ENCODE measurements around the gene NTM.

Gene NTM

GRCh38 chr11:131499199-131499598 is 128.8 kb downstream of the NTM start:
- DNase-seq (ENCODE audit: low spot score): no peak

GRCh38 chr11:131503017-131503416 is 132.6 kb downstream of the NTM start:
- DNase-seq (ENCODE audit: low spot score): no peak

DNA sequence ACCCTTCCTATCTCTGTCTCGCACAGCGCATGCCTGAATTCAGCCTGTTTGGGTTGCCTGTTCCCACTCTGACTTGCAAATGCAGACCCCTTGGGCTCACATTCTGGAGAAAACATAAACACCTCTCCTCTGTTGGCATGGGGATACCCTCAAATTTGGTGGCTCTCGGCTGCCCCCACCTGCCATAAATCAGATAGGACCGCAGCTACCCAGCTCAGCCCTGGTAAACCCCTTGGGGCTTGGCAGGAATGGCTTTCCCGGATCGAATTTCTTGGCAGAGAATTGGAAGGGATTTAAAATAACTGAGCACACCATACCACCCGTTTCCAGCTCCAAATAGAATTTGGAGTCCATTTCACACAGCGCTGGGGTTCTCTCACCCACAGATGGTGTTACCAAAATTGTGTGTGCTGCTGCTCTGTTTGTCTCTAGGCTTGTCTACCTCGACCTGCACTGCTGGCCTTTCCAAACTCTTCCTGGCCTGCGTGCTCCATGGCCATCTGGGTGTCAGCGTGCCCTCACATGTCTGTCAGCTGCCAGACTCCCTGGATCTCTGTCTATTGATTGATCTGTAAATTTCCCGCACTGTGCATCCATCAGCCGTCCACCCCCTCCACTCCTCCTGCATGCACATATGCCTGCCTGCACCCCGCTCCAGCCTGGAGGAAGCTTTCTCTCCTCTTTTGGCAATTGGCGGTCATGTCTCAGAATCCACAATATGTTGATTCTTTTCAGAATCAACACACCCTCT is 134.0 kb downstream of the NTM start:
- no peak for DNase-seq (ENCODE audit: low spot score)

DNA sequence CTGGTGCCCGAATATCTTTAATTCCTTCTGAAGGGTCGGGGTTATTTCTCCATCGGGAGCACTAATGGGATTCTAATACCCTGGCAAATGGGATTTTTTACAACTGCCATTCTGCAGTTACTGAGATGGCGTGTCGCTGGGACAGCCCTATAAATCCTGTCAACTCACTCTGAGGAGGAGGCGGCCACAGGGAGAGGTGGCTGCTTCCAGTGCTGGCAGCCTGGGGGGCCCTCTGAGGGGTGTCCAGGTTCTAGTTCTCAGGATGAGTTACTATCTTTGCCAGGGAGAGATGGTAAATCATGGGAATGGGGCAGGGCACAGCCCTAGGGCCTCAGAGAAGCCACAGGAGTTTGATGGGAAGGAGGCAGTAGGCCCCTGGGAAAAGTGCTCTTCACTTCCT is 135.9 kb downstream of the NTM start:
- no peak for DNase-seq (ENCODE audit: low spot score)

DNA sequence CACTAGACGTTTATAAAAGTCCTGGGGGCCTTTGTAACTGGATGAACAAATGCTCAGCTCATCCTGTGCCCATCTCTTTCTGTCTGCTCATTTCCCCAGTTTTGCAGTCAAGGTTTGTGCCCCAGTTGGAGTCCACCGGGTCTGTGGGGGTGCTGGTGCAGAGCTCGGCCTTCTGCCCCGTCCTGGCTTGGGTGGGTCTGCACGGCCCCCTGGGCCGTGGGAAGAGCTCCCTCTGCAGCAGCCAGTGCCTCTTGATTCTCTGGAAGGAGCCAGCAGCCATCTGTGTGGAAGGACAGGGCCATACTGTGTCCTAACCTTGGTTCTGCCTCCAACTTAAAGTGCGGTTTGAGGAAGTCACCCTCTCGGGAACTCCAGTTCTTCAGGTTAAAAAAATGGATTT is 140.2 kb downstream of the NTM start:
- DNase-seq (ENCODE audit: low spot score): no peak

- DNase-seq (ENCODE audit: low spot score): no peak
Measured at GRCh38 chr11:131511794-131512193, 141.4 kb downstream of the NTM start.

DNA sequence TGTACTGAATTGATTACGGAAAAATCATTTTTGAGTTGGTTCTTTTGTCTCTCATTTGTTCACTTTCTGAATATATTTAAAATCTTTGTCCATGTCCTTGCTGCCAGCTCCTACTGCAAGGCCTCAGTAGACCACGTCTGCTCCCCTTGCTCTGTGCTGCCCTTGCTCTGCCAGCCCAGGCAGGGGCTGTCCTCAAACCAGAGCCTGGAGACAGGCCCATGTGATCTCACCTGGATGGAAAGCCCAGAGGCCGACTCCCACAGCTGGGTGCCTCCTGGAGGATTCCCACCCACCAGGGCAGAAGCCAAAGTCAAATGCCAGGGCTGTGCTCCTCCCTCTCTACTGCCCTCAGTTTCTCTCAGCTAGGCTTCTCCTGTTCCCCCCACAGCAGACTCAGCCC is 141.8 kb downstream of the NTM start:
- DNase-seq (ENCODE audit: low spot score): no peak

GRCh38 chr11:131514062-131514461 is 143.6 kb downstream of the NTM start:
- no peak for DNase-seq (ENCODE audit: low spot score)

GRCh38 chr11:131518305-131518838 is 148.0 kb downstream of the NTM start:
- no peak for DNase-seq (ENCODE audit: low spot score)

DNA sequence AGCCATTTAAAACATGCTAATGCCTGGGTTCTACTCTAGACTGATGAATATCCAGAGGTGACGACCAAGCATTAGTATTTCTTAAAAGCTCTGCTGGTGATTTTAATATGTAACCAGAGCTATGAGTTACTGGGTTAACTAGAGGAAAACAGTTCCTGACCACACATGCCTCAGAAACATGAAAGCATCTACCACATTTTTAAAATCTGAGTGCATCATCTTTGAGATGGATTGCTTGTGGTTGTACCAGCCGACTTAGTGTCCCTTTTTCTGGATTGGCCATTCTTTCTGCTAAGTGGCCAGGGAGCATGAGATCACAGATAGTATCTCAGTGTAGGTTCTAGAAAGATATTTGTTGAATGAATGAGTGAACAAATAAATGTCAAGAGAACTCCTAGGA is 152.4 kb downstream of the NTM start:
- DNase-seq (ENCODE audit: low spot score): no peak

GRCh38 chr11:131530407-131530806 is 160.0 kb downstream of the NTM start:
- no peak for DNase-seq (ENCODE audit: low spot score)

GRCh38 chr11:131533149-131533548 is 162.7 kb downstream of the NTM start:
- DNase-seq (ENCODE audit: low spot score): no peak

DNA sequence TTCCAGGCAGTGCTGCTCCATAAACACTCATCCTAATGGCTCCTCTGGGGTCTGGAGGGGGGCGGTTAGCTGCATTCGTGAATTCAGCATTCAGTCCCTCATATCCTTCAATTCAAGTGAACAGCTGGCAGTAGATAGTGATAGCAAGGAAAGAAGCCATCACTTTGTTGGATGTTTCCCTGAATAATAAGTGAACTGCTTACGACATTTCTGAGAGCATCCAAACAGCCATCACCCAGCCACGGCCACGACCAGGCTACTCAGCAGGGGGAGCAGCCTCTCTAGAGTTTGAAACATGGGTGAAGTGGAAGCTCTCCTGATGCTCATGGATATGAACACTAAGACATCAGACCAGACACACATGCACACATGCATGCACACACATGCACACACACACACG is 163.6 kb downstream of the NTM start:
- DNase-seq (ENCODE audit: low spot score): no peak

DNA sequence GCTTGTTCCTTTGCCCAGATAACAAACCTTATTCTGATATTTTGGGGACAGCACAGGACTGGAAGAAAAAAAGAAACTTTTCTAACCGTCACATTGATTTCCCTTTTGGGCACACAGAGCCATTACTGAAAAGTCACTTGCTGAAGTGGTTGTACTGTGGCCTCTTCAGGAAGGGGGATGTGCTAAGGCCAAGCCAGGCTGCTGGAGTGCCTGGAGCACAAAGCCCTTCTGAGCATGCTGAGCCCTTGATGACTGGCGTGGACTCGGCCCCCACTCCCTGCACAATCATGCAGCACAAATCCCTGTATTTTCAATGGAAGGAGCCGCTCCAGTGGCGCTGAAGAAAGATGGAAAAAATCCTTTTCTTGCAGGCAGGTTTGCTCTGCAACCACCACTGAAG is 164.2 kb downstream of the NTM start:
- no peak for DNase-seq (ENCODE audit: low spot score)

DNA sequence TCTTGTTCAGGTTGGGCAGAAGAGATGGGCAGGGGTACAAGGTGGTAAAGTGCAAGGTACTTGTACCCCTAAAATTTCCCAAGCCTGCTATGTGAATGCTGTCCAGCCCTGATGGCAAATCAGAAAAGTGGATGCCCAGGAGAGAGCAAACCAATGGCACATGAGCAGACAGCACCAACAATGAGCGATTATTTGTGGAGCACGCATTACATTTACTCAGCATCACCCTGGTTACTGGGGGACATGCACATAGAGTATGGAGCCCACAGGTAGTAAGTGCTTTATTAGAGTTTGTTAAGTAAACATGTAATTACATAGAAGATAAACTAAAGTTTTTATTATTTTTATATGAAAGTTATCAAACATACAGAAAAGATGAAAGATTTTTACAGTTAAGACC is 165.7 kb downstream of the NTM start:
- no peak for DNase-seq (ENCODE audit: low spot score)

DNA sequence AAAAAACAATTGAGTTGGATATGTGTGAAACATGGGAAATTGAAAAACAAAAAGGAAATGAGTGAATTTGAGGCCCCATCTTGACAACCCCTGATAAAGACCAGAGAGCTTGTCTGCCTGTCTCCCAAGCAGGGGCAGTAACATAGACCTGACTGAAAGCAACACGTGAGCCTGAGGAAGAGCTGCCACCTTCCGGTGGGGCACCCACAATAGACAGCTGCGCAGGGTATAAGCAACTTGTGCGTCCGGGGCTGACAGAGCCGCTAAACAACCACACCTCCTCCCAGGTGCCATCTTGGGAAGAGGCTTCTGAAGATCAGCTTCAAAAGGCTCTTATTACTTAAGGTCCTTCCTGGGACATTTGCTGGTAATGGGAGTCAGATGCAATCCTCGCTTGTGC is 166.8 kb downstream of the NTM start:
- DNase-seq (ENCODE audit: low spot score): no peak

- no peak for DNase-seq (ENCODE audit: low spot score)
Measured at GRCh38 chr11:131537748-131538147, 167.3 kb downstream of the NTM start.

DNA sequence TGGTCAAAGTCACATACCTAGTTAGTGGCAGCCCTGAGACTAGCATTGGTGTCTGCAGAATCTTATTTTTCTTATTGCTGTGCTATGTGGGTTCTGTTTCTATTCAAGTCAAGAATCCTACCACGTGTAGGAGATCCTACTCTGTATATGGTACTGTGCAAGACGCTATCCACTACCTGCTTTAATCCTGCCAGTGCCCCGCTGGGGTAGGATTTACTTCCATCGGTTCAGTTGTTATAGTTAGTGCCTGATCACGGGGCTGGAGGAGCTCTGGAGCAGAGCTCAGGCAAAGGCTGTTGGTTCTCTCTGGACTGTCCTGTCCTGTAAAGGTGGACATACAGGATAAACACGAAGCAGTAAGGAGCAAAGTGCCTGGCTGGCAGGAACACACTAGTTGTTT is 167.9 kb downstream of the NTM start:
- DNase-seq (ENCODE audit: low spot score): no peak

DNA sequence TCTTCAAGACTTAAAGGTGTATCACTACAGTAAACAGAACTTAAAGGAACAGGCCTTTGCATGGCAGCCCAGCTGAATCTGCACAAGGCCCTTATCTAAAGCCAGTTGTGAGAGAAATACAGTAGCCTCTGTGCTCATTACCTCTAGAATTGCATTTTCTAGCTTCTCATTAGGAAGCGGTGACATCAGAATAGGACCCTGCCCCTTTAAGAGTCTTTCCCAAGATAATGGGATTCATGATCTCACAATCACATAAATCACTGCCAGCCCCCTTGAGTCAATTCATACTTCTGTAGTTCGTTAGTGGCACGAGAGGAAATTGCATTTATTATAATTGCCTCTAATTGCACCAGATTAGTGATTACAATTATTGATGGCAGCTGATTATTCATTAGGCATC is 170.3 kb downstream of the NTM start:
- no peak for DNase-seq (ENCODE audit: low spot score)

GRCh38 chr11:131543389-131544025 is 173.1 kb downstream of the NTM start:
- no peak for DNase-seq (ENCODE audit: low spot score)

- no peak for DNase-seq (ENCODE audit: low spot score)
Measured at GRCh38 chr11:131544591-131544990, 174.2 kb downstream of the NTM start.

- DNase-seq (ENCODE audit: low spot score): no peak
Measured at GRCh38 chr11:131546218-131546895, 175.9 kb downstream of the NTM start.

DNA sequence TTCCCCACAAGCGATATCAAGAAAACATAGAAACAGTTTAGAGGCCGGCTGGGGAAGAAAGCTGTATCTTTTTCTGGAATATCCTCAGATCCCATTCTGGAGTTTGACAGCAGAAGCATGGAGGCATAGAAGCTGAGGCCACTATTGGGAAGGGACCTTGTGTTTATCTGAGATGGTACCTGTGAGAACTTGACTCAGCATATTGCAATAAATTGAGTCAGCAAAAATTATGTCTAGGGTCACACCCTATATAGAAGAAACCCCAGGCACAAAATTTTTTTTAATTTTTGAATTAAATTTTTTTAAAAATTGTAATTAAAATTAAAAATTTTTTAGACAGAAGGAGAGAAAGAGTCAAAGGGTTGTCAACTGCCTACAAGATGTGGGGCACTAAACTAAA is 178.7 kb downstream of the NTM start:
- DNase-seq (ENCODE audit: low spot score): no peak

Measured in activated CD4-positive, alpha-beta T cell treated with anti-CD3 and anti-CD28 coated beads, Interleukin-2, Interleukin-4, amounts not matched to agents 100 ng/mL and 50 ng/mL, durations not matched to agents 16 hours and 8 hours (primary cell).